HepG2 (cell line): ENCODE measurements around the gene ANKDD1A. TPM values are rescaled to one million over a fixed set of nuclear protein-coding genes. Genes with fewer than 3 reads are reported as not detected.

Source experiments
- ATAC-seq: fragments of 200-7000 bp; cut with Tn5 transposase; 3 replicates; pipeline ENCODE4 v1.9.1; 2020; ENCODE audit warnings: mild to moderate bottlenecking, moderate library complexity
- BruUV-seq: library from RNA; stranded (reverse); fragments of 400-500 nt; replicated peaks from 2 replicates; lab custom pipeline; 2021; lab: Mats Ljungman, UMichigan
- CTCF ChIA-PET: fragments of 300-600 bp; formaldehyde crosslinking; extraction: SDS; loops from one replicate; lab custom pipeline; 2021; ENCODE audit warnings: low total read pairs, inconsistent platforms, low intra/inter-chr PET ratio; lab: Yijun Ruan, JAX
- POLR2A ChIA-PET: fragments of 350-600 bp; sonication (Branson Sonifier 250); formaldehyde crosslinking; loops from one replicate; lab custom pipeline; 2020; ENCODE audit warnings: antibody characterized with exemption, inconsistent platforms; lab: Yijun Ruan, JAX
- DNase-seq: peaks from one replicate; pipeline ENCODE4 v3.0.0-alpha.2; 2015; ENCODE audit warnings: low spot score
- FAIRE-seq: peaks from 3 replicates; lab custom pipeline; 2011; peaks lifted over from hg19 to GRCh38; lab: Jason Lieb, UNC
- H2AFZ ChIP-seq: one replicate; pipeline ENCODE4 v1.6.1; 2011; ENCODE audit warnings: low read length, inconsistent platforms
- H3K27ac ChIP-seq: fragments of 300-600 bp; 3 replicates; pipeline ENCODE4 v1.8.0; 2011; ENCODE audit warnings: mixed run types, mild to moderate bottlenecking, mixed read lengths, low read length, inconsistent platforms; ENCODE audit not compliant: insufficient read depth; ENCODE audit errors: extremely low read length
- H3K27me3 ChIP-seq, 2 experiments: fragments of 200-600 bp in 1 of 2; 2 replicates in 1 of 2; 3 replicates in 1 of 2; pipeline versions ENCODE4 v1.6.0 to v1.8.0; 2011; ENCODE audit warnings: low read length in 2 of 2, mild to moderate bottlenecking in 2 of 2, moderate library complexity in 2 of 2, inconsistent platforms in 1 of 2; ENCODE audit not compliant: insufficient read depth in 2 of 2, control insufficient read depth in 1 of 2
- H3K36me3 ChIP-seq, 2 experiments: fragments of 200-600 bp in 1 of 2; replicated peaks in 1 of 2; 2 replicates in 1 of 2; 3 replicates in 1 of 2; pipeline versions ENCODE4 v1.5.1 to v1.8.0; 2011; ENCODE audit warnings: low read length in 2 of 2, inconsistent platforms in 1 of 2; ENCODE audit not compliant: insufficient read depth in 2 of 2, control insufficient read depth in 1 of 2
- H3K4me1 ChIP-seq: 2 replicates; pipeline ENCODE4 v1.5.1; 2012; ENCODE audit warnings: low read length, inconsistent platforms; ENCODE audit not compliant: insufficient read depth
- H3K4me2 ChIP-seq: 2 replicates; pipeline ENCODE4 v1.6.0; 2011; ENCODE audit warnings: low read depth, low read length, inconsistent platforms
- H3K4me3 ChIP-seq, 3 experiments: fragments of 200-600 bp in 1 of 3; sonication (generic), shearing (Covaris generic) in 1 of 3; replicated peaks in 1 of 3; 2 replicates each; pipeline ENCODE4 v1.5.1; 2011 to 2016; ENCODE audit warnings: low read length in 3 of 3, inconsistent platforms in 2 of 3, low read depth in 2 of 3, mild to moderate bottlenecking in 2 of 3, control low read depth in 1 of 3, mixed read lengths in 1 of 3; ENCODE audit not compliant: insufficient read depth in 1 of 3
- H3K79me2 ChIP-seq: one replicate; pipeline ENCODE4 v1.6.1; 2011; ENCODE audit warnings: low read length, inconsistent platforms; ENCODE audit not compliant: insufficient read depth
- H3K9ac ChIP-seq: 2 replicates; pipeline ENCODE4 v1.6.0; 2011; ENCODE audit warnings: mild to moderate bottlenecking, low read depth, low read length, inconsistent platforms; ENCODE audit not compliant: insufficient read depth
- H3K9me3 ChIP-seq: 2 replicates; pipeline ENCODE4 v1.5.1; 2012; ENCODE audit warnings: mild to moderate bottlenecking, low read length
- H4K20me1 ChIP-seq: 2 replicates; pipeline ENCODE4 v1.6.0; 2011; ENCODE audit warnings: inconsistent platforms, mild to moderate bottlenecking, low read length, moderate library complexity; ENCODE audit not compliant: insufficient read depth
- HOXA7 ChIP-seq: sonication (generic); formaldehyde crosslinking; IDR thresholded peaks from 2 replicates; pipeline ENCODE4 v1.8.1; 2022; ENCODE audit warnings: mild to moderate bottlenecking, missing genetic modification reagents, moderate library complexity
- KDM5B ChIP-seq: sonication (generic); formaldehyde crosslinking; IDR thresholded peaks from 2 replicates; pipeline ENCODE4 v1.4.0; 2020; ENCODE audit warnings: missing genetic modification reagents, mild to moderate bottlenecking, borderline replicate concordance
- KLF11 ChIP-seq: IDR thresholded peaks from 2 replicates; pipeline ENCODE4 v1.6.1; 2016; ENCODE audit warnings: missing compliant biosample characterization
- RXRA ChIP-seq: sonication (generic); formaldehyde crosslinking; IDR thresholded peaks from 2 replicates; pipeline ENCODE4 v1.5.1; 2020; ENCODE audit warnings: missing genetic modification reagents
- ZBTB42 ChIP-seq: sonication (generic); formaldehyde crosslinking; IDR thresholded peaks from 2 replicates; pipeline ENCODE4 v1.5.0; 2020; ENCODE audit warnings: mild to moderate bottlenecking, missing genetic modification reagents
- ZBTB43 ChIP-seq: sonication (generic); formaldehyde crosslinking; conservative IDR thresholded peaks from 2 replicates; pipeline ENCODE4 v1.4.0; 2020; ENCODE audit warnings: missing genetic modification reagents
- ZNF335 ChIP-seq: sonication (generic); formaldehyde crosslinking; IDR thresholded peaks from 2 replicates; pipeline ENCODE4 v1.4.0; 2020; ENCODE audit warnings: missing genetic modification reagents
- ZNF782 ChIP-seq: sonication (generic); formaldehyde crosslinking; IDR thresholded peaks from 2 replicates; pipeline ENCODE4 v1.4.0; 2020; ENCODE audit warnings: missing genetic modification reagents, mild to moderate bottlenecking, borderline replicate concordance
- WGBS: methylation state at CpG from one replicate; pipeline ENCODE4 v1.1.6; 2017; ENCODE audit warnings: low lambda C conversion rate; 5-methylcytosine and 5-hydroxymethylcytosine counted together
- in situ Hi-C: cut with HindIII; loops from 2 replicates; pipeline ENCODE4 v1.10.0; 2017; ENCODE audit warnings: low pct_unique_long_range_greater_than_20kb; ENCODE audit not compliant: extremely low pct_ligation_motif_present
- intact Hi-C: fragments of 100-400 bp; cut with micrococcal nuclease; formaldehyde crosslinking; loops from one replicate; pipeline ENCODE4 v1.10.0; 2022; ENCODE audit not compliant: unreplicated experiment
- polyA plus RNA-seq, 8 experiments: library from polyadenylated mRNA; depleted of rRNA in 3 of 8; stranded (reverse) in 7 of 8; unstranded in 1 of 8; fragments of >200 nt; fragmentation: Illumina TruSeq in 4 of 8; extraction: Trizol in 4 of 8; gene quantifications; 2 replicates each; pipeline versions ENCODE4 v1.2.1 to v1.2.3, GENCODE V29; 2011 to 2016; ENCODE audit warnings: low read depth in 4 of 8, missing spikeins in 1 of 8, mixed read lengths in 1 of 8; ENCODE audit not compliant: insufficient read depth in 1 of 8
- total RNA-seq, 5 experiments: library from RNA; depleted of rRNA; stranded (reverse); fragments of >200 nt; fragmentation: Illumina TruSeq; extraction: Trizol; gene quantifications; 2 replicates each; pipeline ENCODE4 v1.2.3, GENCODE V29; 2016; ENCODE audit warnings: low read depth in 1 of 5

ANKDD1A gene
- total and polyA plus RNA-seq, 2 of the 13 experiments (the other 11 are each of a cell fraction or from before 2014, with no cell fraction given) = 0.11 to 0.48 TPM

GRCh38 chr15:64919721-64920120 lies 8.0 kb downstream of the ANKDD1A start (continued):
- TF ChIP-seq ZNF782 (CRISPR knock-in tag) (no peak), KDM5B (no peak), RXRA (CRISPR knock-in tag) (no peak), ZBTB43 (CRISPR knock-in tag) (no peak), HOXA7 (CRISPR knock-in tag) (no peak), KLF11 (CRISPR knock-in tag) (no peak), ZNF335 (CRISPR knock-in tag) (no peak)

- H3K4me2 ChIP-seq = no peak overlapping the region
- ChIA-PET POLR2A (no interaction called here), CTCF (no interaction called here)
- H3K27ac ChIP-seq = no peak overlapping the region
- no TSS peak for BruUV-seq
- H3K9ac ChIP-seq = no peak overlapping the region
- TF ChIP-seq ZBTB42 (CRISPR knock-in tag) = no peak
- intact Hi-C loops = no loop called here
- no peaks in the 10 kb centered on the region for H4K20me1 ChIP-seq
- no peak for FAIRE-seq
- DNase-seq = no peak
- no peak overlapping the region for H3K4me3 ChIP-seq
- H3K9me3 ChIP-seq = no peaks in the 10 kb centered on the region
- no peak for ATAC-seq
- 41% methylated on average over 6 of the region's 6 CpGs for WGBS
- H3K79me2 ChIP-seq = no peaks in the 10 kb centered on the region
- H3K4me1 ChIP-seq = no peaks in the 10 kb centered on the region
- in situ Hi-C loops = no loop called here
- H3K36me3 ChIP-seq = no peaks in the 10 kb centered on the region
- peaks cover 5 to 20% of the 10 kb centered on the region in 2 experiments; a peak in 4 of 5 replicates for H3K27me3 ChIP-seq
- H2AFZ ChIP-seq = no peak overlapping the region
Measured at GRCh38 chr15:64921711-64922110, 10.0 kb downstream of the ANKDD1A start.
